GM12892 (cell line): ENCODE results near the gene GPR151.

ENCODE experiments used
- POLR2A ChIP-seq: IDR thresholded peaks from 2 replicates; pipeline ENCODE4 v1.6.1; 2011; ENCODE audit warnings: low read depth, low read length, control low read depth
- POLR2AphosphoS5 ChIP-seq: IDR thresholded peaks from 2 replicates; pipeline ENCODE4 v1.6.1; 2011; ENCODE audit warnings: low read depth, low read length, control low read depth
- TAF1 ChIP-seq: IDR thresholded peaks from 2 replicates; pipeline ENCODE4 v1.6.1; 2011; ENCODE audit warnings: low read depth, mild to moderate bottlenecking, control low read depth, low read length, borderline replicate concordance

DNA sequence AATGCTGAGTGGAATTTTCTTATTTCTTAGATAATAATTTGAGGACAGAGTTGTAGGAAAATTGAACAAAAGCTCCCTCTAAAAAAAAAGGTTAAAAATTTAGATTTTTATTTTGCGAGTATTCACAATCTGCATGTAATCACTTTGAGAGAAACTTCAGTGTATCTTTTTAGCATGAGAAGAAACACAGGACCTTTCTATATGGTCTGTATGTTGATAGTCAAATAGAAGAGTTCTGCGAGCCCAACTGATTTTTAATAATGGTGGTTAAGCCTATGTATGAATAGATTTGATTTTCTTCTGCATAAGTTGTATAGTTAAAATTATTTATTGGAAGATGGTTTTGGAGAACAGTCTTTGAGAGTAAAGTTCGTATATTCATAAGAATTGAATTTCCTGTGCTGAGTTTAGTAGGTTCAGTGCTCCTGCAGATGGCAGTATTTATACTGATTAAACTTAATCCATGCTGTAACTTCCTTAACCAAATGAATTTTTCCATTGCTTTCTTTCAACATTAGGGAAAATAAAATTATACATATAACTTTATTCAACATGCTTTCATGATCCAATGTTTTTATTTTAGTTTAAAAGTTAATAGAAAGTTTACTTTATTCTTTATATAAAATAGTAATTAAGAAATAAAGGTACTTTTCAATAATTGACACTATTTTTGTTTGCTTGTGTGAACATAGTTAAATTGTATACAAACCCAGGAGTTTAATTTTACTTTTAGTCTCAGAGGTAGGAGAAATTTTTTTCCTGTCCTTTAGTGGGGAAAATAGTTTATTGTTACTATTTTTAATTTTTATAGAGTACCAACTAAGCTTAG is 49.3 kb downstream of the GPR151 start:
- TF ChIP-seq POLR2A: no peak
- no peak for TF ChIP-seq TAF1
- TF ChIP-seq POLR2AphosphoS5: no peak
